Left lobe of liver (tissue), 2 donors: Measurements from ENCODE around the gene TMEM270. TPM values are rescaled to one million over a fixed set of nuclear protein-coding genes. Genes with fewer than 3 reads are reported as not detected.
A peak's percentile ranks its signal among the peaks of the same experiment; 100 is the strongest.
"Not testable (repeated sequence)": the region's sequence is repeated elsewhere in the genome, so short reads cannot be mapped to it uniquely, and the experiment has no call there.

ENCODE experiments used
- ATAC-seq: fragments of 200-7000 bp; cut with Tn5 transposase; one replicate; pipeline ENCODE4 v1.9.1; 2020; ENCODE audit warnings: mild to moderate bottlenecking, moderate library complexity
- DNase-seq: peaks from one replicate; pipeline ENCODE4 v3.0.0-alpha.2; 2020; ENCODE audit warnings: low spot score
- total RNA-seq: library from RNA; stranded (reverse); gene quantifications from one replicate; pipeline ENCODE4 v1.2.1, GENCODE V29; 2021
- donor health status: DM: no; HTN: no; CAD: no; lungs with moderate emphysema.
- donor health status: DM: no; HTN: yes; CAD: no.

TMEM270 gene
- not detected for total RNA-seq

- DNase-seq: no peak
- no peak for ATAC-seq
Measured at GRCh38 chr7:73860859-73861258, at the start of gene TMEM270. Gene TMEM270 (plus strand): TSS chr7:73861159. CDS start chr7:73861195, 36 bp downstream.

DNA sequence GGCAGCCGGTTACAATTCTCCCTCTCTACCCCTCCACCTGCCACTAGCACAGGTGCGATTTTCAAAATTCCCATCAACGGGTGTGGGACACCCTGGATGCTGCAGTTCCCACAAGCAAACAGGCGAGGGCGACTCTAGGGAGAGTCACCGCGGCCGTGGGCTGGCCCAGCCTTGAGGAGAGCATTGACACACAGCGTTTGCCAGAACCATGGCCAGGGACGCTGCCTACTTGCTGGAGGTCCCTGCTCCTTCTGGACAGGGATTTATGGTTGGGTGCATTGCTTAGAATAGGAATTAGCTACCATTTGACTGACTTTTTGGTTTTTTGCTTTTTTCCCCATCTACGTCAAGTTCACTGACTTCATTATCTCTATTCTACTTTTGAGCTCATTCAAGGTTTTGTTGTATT, 49.2 kb upstream of the TMEM270 start:
- ATAC-seq (peak; percentile 99), DNase-seq (peak; percentile 73)

GRCh38 chr7:73812996-73813395, 48.0 kb upstream of the TMEM270 start:
- no peak for ATAC-seq

GRCh38 chr7:73815436-73815835, 45.5 kb upstream of the TMEM270 start:
- DNase-seq (no peak), ATAC-seq (no peak)

More at GRCh38 chr7:73812996-73813395, 48.0 kb upstream of the TMEM270 start:
- DNase-seq: no peak

- DNase-seq (no peak), ATAC-seq (no peak)
Measured at GRCh38 chr7:73817121-73817520, 43.8 kb upstream of the TMEM270 start.

- DNase-seq: no peak
- no peak for ATAC-seq
Measured at GRCh38 chr7:73820013-73820412, 40.9 kb upstream of the TMEM270 start.

DNA sequence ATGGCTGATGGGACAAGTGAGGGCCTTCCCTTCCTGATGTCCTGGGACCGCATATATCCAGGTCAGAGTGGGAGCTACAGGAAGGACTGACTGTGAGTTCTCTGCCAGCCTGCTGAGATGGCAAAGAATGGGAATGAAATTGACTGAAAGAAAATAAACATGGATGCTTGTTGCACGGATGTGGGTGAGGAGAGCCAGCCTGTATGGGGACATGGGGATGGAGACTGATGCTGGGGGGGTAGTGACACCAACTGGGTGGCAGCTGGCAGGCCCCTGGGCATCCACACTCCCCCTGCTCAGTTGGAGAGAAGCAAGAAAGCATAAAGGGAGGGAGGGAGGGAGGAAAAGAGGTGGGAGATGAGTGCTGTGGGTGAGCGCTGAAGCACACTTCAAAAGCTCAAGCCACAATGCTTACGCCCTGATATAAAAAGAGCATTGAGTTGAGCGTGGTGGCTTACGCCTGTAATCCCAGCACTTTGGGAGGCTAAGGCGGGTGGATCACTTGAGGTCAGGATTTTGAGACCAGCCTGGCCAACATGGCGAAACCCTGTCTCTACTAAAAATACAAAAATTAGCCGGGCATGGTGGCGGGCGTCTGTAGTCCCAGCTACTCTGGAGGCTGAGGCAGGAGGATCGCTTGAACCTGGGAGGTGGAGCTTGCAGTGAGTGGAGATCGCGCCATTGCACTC, 39.2 kb upstream of the TMEM270 start:
- not testable (repeated sequence) for ATAC-seq, DNase-seq

DNA sequence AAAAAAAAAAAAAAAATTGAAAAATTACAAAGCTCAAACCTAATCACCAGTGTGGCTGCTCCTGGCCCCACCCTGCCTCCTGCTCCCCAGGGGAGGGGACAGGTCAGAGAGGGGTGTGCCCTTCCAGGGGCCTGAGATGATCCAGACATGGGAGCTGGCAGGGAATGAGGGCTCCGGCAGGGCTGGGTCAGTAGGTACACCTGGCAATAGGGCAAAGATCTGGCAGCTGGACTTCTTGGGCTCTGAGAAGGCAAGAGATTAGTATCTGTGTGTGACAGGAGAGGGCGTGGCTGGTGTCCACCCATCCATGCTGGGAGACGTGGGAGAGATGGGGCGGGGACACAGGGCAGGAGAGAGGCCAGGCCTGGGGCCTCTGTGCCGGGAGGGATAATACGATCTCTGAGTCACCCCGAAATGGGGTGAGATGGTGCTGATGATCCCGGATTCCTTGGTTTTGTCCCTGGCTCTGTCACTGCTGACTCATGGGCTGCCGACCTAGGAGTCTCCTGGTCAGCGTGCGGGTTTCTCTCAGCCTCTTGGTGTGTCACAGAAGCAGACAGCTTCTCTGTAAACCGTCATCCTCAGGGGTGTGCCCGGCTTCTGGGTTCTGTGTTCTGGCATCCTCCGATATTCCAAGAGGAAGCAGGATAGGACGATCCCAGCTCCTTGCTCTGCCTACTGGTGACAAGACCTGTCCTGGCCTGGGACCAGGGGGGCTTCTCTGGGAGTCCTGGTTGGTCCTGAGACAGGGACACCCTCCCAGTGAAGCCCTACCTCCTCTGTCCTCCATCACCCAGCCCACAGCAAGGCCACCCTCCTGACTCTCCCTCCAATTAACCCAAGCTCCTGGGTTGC, 38.4 kb upstream of the TMEM270 start:
- ATAC-seq (no peak), DNase-seq (no peak)

DNA sequence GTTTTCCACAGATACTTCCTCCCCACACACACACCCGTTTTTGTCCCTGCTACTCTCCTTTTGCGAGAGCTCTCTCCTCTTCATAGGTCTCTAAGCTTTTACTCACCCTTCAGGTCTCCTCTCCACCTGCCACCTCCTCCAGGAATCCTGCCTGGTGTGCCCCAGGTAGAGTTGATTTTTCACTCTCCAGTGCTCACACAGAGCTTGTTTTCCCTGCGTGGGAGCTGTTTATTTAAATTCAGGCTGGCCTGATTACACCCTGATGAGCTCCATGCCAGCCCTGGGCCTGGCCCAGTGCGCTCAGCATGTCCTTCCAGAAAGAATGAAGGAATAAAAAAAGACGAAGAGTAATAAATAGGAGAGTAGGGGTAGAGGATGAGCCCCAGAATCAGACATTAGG, 37.7 kb upstream of the TMEM270 start:
- DNase-seq: no peak

DNA sequence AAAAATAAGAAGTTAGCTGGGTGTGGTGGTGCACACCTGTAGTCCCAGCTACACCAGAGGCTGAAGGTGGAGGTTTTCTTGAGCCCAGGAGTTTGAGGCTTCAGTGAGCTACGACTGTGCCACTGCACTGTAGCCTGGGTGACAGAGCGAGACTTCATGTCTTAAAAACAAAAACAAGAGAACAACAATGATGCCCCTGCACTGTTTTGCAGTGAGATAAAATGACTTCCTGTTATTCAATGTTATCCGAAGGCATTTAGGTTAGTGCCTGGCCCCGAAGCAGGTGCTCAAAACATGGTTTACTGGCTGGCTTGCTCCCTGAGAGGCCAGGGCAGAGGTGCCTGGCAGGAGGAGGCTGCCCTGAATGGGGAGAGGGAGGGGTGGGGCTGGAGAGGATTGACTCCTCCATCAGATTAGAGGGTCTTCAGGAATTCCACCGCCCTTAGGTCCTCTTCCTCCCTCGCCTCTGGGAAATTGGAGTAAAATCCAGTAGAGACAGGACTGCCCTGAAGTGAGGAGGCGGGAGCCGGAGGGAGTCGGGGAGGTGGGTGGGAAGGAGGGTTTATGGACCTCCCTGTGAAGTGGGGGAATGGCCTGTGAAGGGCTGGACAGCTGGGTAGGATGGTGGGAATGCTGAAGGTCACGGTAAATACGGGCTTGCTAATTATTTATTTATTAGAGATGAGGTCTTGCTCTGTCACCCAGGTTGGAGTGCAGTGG, 36.9 kb upstream of the TMEM270 start:
- no peak for DNase-seq
- ATAC-seq: no peak

More for the DNA sequence above, 37.7 kb upstream of the TMEM270 start:
- no peak for ATAC-seq

GRCh38 chr7:73824986-73825385, 36.0 kb upstream of the TMEM270 start:
- ATAC-seq: no peak
- no peak for DNase-seq

GRCh38 chr7:73827567-73828106, 33.3 kb upstream of the TMEM270 start:
- ATAC-seq (peak; percentile 28), DNase-seq (no peak)

DNA sequence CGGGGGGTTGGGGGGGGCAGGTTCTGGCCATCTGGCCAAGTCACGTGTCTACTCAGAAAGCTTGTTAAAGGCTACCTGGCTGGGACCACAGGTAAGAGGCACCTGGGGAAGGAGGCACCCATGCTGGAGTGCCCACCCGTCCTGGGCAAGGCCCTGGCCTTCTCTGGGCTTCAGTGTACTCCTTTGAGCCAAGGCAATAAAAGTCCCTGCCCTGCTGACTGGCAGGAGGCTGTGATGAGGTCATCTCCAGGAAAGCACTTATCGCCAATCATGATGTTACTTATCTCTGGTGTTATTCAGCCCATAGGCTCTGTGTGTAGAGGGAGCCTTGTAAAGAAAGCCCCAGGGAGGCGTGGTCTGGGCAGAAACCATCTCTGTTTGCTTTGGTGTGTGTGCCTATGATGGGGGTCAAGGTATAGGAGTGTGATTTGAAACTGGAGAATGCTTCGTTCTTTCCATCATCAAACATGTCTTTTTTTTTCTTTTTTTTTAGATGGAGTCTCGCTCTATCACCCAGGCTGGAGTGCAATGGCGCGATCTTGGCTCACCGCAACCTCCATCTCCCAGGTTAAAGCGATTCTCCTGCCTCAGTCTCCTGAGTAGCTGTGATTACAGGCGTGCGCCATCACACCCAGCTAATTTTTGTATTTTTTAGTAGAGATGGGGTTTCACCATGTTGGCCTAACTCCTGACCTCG, 32.7 kb upstream of the TMEM270 start:
- ATAC-seq (peak; percentile 25), DNase-seq (no peak)

GRCh38 chr7:73828972-73829371, 32.0 kb upstream of the TMEM270 start:
- no peak for DNase-seq

DNA sequence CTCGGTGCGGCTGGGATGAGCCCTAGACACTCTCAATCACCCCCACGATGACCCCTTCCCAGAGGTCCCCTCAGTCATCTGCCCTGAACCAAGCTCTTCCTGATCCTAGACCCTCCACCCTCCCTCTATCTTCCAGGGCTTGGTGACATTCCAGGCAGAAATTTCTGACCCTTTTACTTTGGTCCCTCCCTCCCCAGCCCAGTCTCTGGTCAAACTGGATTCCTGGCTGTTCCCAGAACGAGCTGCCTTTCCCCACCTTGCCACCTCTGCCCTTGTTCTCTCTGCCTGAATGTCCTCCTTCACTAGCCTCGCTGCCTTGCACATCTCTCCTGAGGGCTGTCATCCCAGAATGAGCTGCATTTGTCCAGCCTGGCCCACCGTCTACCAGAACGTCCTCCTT, 31.5 kb upstream of the TMEM270 start:
- DNase-seq (no peak), ATAC-seq (no peak)

More at GRCh38 chr7:73828972-73829371, 32.0 kb upstream of the TMEM270 start:
- ATAC-seq: no peak

DNA sequence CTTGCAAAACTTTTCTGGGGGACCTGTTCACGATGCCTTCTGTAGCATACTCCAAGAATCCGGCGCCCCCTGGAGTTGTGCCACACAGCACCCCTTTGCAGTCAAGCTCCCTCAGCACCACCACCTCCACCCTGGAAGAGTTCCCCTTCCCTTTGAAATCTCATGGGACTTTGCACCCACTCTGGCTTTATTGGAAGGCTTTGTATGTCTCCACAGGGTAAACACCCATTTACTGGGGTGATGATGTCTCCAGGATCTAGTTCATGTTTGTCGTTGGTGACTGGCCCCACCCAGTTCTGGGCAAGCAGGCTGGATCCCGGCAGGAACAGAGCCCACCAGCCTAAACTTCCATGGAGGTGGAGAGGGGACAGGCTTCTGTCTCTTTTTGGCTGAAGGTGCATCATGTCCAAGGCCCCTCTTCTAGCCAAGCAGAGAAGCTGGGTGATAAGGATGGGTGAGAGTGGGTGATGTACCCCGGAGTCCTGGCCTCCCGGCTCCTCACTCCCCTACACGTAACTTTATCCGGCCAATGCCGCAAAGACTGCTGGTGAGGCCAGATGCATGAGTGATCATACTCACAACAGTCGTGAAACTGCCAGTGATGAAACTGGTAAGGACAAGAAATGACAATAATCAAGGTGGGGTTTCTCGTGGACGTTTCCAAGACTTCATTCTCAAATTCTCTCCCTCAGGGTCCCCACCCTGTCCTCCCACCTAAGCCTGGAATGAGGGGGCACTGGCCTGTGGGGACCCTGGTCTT, 30.9 kb upstream of the TMEM270 start:
- DNase-seq: no peak
- ATAC-seq: peak; percentile 27

- peak; percentile 10 for ATAC-seq
- no peak for DNase-seq
Measured at GRCh38 chr7:73830681-73831583, 30.0 kb upstream of the TMEM270 start, which contains the start of gene CLDN4. Gene CLDN4 (plus strand): TSS chr7:73830996. CDS start chr7:73831202, 206 bp downstream.

DNA sequence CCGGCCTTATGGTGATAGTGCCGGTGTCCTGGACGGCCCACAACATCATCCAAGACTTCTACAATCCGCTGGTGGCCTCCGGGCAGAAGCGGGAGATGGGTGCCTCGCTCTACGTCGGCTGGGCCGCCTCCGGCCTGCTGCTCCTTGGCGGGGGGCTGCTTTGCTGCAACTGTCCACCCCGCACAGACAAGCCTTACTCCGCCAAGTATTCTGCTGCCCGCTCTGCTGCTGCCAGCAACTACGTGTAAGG, 29.4 kb upstream of the TMEM270 start:
- DNase-seq (no peak), ATAC-seq (no peak)
